ENCODE data around the gene CHN2.
"Not testable (repeated sequence)": the region's sequence is repeated elsewhere in the genome, so short reads cannot be mapped to it uniquely, and the experiment has no call there.

CHN2 gene

DNA sequence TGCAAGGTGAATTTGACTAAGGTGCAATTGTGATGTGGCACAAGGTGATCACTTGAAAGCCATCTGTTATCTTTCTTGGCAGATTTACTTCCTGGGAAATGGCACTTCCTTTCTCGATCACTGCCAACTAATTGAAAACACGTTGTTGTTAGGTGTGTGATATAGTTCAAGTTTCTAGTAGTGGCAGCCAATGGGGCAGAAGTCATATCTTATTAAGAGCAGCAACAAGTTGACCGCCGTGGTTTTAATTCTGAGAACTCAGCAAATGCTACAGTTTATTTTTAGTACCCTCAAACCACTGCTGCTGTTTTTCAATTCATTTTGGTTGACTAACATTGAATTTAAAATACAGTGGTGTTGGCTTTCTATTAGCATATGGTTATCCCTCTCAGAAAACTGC, 1.6 kb downstream of the CHN2 start:
- Histone ChIP-seq H3K36me3 (ENCODE audit: insufficient read depth, low read length) (no peaks in the 10 kb centered on the region), H3K4me1 (ENCODE audit: insufficient read depth, low read length) (peaks cover 9% of the 10 kb centered on the region), H3K9me3 (ENCODE audit: control insufficient read depth, insufficient read depth, low read length) (no peaks in the 10 kb centered on the region), H3K9ac (ENCODE audit: low read depth, low read length) (no peak overlapping the region)

DNA sequence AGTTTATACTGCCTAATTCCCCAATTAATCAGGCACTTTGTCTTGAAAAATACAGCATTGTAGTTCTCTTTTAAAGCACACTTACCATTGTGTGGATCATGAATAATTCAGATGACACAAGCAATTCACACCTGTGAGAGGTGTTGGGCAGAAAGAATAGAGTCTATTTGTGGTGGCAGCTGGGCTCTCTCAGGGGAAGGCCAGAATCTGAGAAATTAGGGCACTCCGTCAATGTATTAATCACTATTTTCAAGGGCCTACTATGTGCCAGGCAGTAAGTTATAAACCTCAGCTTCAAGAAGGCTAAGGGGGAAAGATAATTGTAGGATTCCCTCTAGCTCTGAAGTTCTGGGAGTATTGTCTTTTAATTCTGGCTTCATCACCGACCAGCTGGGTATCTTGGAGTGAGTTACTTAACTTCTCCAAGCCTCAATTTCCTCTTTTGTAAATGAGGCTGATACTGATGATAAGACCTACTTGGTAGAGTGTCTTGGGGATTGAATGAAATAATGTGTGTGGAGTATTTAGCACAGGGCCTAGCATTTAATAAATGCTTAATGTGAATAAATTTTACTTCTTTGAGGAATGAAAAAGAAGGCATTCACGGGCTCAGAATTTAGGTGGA, 2.5 kb downstream of the CHN2 start:
- no peaks in the 10 kb centered on the region for H3K9me3 ChIP-seq (ENCODE audit: control insufficient read depth, insufficient read depth, low read length)
- no peaks in the 10 kb centered on the region for H3K36me3 ChIP-seq (ENCODE audit: insufficient read depth, low read length)
- H3K9ac ChIP-seq (ENCODE audit: low read depth, low read length) = no peak overlapping the region
- peaks cover 9% of the 10 kb centered on the region for H3K4me1 ChIP-seq (ENCODE audit: insufficient read depth, low read length)

DNA sequence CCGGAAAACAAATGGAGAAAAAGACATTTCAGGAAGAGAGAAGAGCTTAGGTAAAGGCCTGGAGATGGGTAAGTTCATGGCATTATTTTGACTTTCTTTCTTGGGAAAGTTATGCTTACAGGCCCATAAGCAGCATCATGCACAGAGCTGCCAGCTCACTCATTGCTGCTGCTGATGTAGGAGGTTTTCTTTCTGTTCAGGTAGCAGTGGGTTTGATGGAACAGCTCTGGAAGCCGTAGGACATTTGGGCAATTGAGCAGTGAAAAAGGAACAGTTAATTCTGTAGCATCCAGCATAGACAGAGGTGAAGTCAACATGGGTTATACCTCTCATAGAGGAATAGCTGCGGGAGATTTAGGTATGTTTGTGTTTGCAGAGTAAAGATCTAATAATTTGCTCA, 3.3 kb downstream of the CHN2 start:
- Histone ChIP-seq H3K9ac (ENCODE audit: low read depth, low read length) (no peak overlapping the region), H3K36me3 (ENCODE audit: insufficient read depth, low read length) (no peaks in the 10 kb centered on the region), H3K9me3 (ENCODE audit: control insufficient read depth, insufficient read depth, low read length) (no peaks in the 10 kb centered on the region), H3K4me1 (ENCODE audit: insufficient read depth, low read length) (peaks cover 9% of the 10 kb centered on the region)

DNA sequence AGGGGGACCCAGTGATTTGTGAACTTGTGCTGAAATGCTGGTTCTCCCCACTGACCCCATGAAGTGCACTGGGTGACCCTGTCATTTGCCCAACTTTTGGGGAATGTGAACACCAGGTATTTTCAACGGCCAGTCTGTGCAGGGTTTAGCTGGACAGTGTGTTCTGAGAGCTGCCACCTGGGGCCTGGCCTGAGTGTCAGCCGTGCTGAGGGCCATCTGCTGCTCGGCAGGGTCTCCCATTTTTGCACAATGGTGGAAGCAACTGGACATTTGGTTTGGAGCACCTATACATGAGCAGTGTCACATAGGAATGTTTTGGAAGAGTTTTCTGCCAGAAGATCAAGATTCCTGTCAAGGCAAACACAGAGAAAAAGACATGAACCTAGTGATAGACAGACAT, 5.2 kb downstream of the CHN2 start:
- H3K9ac ChIP-seq (ENCODE audit: low read depth, low read length) = no peak overlapping the region
- H3K9me3 ChIP-seq (ENCODE audit: control insufficient read depth, insufficient read depth, low read length) = no peaks in the 10 kb centered on the region
- no peaks in the 10 kb centered on the region for H3K36me3 ChIP-seq (ENCODE audit: insufficient read depth, low read length)
- H3K4me1 ChIP-seq (ENCODE audit: insufficient read depth, low read length) = peaks cover 13% of the 10 kb centered on the region

DNA sequence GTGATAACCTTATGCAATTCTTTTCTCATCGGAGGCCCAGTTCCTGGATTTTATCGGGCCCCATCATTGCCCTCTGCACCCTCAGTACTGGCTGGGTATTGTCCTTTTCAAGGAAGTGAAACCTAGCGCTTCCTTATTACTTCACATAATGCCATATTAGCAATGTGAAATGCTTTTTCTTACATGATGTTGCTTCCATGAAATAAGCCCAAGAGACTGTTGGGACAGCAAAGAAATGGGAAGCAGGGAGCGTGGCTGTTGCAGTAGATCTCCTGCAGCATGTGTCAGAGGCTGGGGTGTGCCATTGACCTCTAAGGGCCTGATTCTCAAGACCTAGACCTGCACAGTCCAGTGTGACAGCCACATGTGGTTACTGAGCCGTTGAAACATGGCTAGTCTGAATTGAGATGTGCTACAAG, 8.1 kb downstream of the CHN2 start:
- peaks cover 7% of the 10 kb centered on the region; the same call in 1 of the 2 replicates for H3K4me1 ChIP-seq (ENCODE audit: insufficient read depth, low read length)
- H3K9me3 ChIP-seq (ENCODE audit: control insufficient read depth, insufficient read depth, low read length) = no peaks in the 10 kb centered on the region
- H3K36me3 ChIP-seq (ENCODE audit: insufficient read depth, low read length) = no peaks in the 10 kb centered on the region
- H3K9ac ChIP-seq (ENCODE audit: low read depth, low read length) = no peak overlapping the region

DNA sequence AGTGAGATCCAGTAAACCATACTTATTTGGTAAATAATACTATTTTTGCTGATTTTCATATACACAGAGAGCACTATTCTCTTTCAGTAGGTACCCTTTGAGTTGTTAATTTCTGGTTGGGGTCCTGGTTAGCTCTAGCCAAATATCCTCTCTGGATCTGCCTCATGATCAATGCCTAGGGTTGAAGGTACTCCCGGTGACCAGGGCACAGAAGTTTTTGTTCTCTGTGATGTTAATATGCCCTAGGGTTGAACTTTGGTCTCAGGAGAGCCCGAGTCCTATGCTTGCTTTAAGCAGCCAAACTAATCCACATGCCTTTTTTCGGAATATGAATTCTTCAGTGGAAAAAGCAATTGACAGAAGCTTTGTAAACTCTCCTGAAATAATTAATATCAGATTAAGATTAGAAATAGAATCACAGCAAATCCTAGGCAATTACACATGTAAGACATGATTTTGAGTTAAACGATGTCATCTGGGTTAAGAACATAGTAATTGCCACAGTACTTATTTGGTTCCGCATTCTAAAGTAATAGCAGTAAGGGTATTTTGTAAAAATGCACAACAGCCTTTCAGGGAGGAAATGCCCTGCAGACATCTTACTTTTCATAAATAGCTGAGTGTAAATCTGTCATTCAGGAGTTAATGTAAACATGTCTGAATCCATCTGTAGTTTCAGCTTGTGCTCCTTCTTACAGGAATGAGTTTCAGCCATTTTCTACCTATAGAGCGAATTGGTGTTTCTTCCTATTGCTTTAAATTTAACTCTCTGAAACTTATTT, 10.1 kb downstream of the CHN2 start:
- Histone ChIP-seq H3K4me1 (ENCODE audit: insufficient read depth, low read length) (peaks cover 7% of the 10 kb centered on the region; the same call in 1 of the 2 replicates), H3K9me3 (ENCODE audit: control insufficient read depth, insufficient read depth, low read length) (no peaks in the 10 kb centered on the region), H3K9ac (ENCODE audit: low read depth, low read length) (no peak overlapping the region), H3K36me3 (ENCODE audit: insufficient read depth, low read length) (no peaks in the 10 kb centered on the region)

DNA sequence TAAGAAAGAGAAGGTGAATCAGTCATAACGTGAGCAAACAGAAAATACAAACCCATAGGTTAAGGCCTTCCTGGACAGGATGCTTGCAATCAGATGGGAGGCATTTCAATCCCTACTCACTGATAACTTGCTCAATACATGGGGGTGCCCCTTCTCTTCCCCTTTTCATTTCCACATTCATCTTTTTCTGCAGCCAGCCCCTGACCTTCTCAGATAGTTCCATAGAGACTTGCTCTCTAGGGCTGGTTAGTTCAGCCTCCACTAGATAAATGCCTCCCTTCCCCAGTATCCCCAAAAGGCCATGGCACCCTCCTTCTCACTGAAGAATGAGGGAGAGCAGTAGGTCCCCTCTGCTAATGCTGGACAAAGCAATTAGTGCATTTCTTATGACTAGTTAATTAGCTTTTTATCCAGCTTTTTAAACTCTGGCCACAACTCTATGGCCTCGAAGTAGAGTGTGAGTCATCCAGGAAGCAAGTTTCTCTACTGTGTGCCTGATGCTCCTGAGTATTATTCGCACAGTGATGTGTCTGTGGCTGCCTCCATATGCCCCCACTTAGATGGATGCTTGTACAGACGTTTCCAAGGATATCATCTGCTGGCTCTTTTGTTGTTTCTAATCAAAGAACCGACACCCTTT, 12.7 kb downstream of the CHN2 start:
- Histone ChIP-seq H3K9ac (ENCODE audit: low read depth, low read length) (no peak overlapping the region), H3K9me3 (ENCODE audit: control insufficient read depth, insufficient read depth, low read length) (no peaks in the 10 kb centered on the region), H3K36me3 (ENCODE audit: insufficient read depth, low read length) (no peaks in the 10 kb centered on the region), H3K4me1 (ENCODE audit: insufficient read depth, low read length) (peaks cover 7% of the 10 kb centered on the region; the same call in 1 of the 2 replicates)

DNA sequence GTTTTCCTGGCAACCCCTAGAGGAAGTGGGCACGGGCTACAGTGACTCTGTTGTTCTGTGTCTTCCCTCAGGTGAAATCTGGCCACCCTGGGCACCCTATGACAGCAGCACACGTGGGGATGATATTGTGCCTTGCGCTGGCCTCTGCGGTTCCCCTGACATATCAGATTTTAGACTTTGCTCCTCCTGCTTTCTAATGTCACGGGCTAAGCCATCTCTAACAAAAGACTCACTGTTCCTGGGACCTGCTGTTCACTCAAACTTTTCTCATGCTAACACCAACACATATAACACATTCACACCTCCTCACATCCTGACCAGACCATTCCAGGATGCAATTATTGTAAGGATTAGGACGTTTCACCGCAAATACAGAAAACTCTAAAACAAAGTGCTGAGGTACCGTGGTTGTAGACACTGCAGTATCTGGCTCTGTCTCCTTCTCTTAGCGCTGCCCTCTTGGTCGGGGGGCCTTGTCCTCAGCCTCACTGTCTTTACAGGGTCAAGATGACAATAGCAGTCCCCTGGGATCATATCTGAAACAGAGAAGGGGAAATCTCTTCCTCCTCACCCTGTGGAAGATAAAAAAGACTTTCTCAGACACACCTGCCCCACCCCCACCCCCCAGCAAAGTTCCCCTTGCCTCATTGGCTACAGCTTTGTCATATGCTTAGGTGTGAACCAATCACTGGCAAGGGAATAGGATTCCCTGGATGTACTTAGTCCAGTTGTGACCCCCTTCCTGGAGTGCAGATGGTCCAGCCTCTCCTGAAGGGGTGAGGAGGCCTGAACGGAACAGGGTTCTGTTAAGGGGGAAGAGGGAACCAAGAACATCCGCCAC, 14.1 kb downstream of the CHN2 start:
- Histone ChIP-seq H3K9ac (ENCODE audit: low read depth, low read length) (no peak overlapping the region), H3K4me1 (ENCODE audit: insufficient read depth, low read length) (peaks cover 7% of the 10 kb centered on the region; the same call in 1 of the 2 replicates), H3K36me3 (ENCODE audit: insufficient read depth, low read length) (no peaks in the 10 kb centered on the region), H3K9me3 (ENCODE audit: control insufficient read depth, insufficient read depth, low read length) (no peaks in the 10 kb centered on the region)

DNA sequence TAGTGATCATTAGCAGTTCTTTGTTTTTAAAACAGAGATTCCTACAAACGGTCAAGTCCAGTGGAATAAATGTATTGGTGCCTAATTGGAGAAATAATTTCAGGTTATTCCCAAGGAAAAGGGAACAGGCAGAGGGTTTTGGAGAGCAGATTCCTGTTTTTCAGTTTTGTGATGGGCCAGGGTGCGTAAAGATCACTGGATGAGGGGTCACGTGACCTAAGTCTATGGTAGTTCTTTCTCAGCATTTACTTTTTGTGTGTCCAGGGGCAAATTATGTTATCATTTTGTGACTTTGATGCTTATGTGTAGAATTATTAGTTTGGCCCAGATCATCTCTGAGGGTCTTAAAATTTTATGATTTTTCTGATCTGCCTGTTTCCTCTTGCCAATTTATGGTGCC, 15.2 kb downstream of the CHN2 start:
- H3K4me1 ChIP-seq (ENCODE audit: insufficient read depth, low read length) = peaks cover 4% of the 10 kb centered on the region; the same call in 1 of the 2 replicates

DNA sequence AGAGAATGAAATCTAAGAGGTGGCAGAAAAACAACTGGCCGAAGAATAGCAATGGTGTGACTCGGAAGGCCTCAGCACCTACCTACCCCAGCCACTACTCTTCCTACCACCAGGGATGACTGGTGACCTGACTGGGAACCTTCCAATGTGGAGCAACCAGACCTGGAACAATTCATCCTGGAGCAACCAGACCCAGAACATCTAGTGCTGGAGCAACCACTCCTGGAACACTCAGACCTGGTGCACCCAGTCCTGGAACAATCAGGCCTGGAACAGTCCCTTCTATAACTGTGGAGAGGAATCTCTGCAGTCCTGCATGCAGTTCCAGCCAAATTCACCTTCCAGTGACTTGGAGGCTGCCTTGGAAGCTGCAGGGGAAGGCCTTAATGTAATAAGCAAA, 18.2 kb downstream of the CHN2 start:
- peaks cover 15% of the 10 kb centered on the region for H3K4me1 ChIP-seq (ENCODE audit: insufficient read depth, low read length)
- not testable (repeated sequence) for H3K9ac ChIP-seq (ENCODE audit: low read depth, low read length); H3K36me3 ChIP-seq (ENCODE audit: insufficient read depth, low read length); H3K9me3 ChIP-seq (ENCODE audit: control insufficient read depth, insufficient read depth, low read length)

More for the DNA sequence above, 15.2 kb downstream of the CHN2 start:
- H3K9me3 ChIP-seq (ENCODE audit: control insufficient read depth, insufficient read depth, low read length) = no peaks in the 10 kb centered on the region
- no peaks in the 10 kb centered on the region for H3K36me3 ChIP-seq (ENCODE audit: insufficient read depth, low read length)
- no peak overlapping the region for H3K9ac ChIP-seq (ENCODE audit: low read depth, low read length)

DNA sequence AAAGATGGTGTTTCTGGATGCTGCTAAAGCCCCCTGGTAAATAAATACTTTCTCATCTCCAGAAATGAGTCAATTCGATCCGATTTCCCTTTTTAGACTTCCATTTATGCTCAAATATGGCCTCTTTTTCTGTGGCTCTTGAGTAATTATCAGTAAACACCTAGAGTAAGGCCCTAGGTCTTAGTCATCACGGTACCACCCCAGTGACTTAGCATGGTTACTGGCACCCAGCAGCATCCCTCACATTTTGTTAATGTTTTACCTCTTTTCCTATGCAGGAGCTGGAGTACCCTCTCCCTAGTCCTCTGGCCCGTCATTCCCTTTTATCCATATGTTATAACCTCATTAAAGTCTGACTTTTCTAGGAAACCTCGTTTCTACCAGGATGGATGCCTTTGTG, 19.5 kb downstream of the CHN2 start:
- H3K36me3 ChIP-seq (ENCODE audit: insufficient read depth, low read length) = no peaks in the 10 kb centered on the region
- H3K9me3 ChIP-seq (ENCODE audit: control insufficient read depth, insufficient read depth, low read length) = no peaks in the 10 kb centered on the region
- no peak overlapping the region for H3K9ac ChIP-seq (ENCODE audit: low read depth, low read length)
- peaks cover 16% of the 10 kb centered on the region for H3K4me1 ChIP-seq (ENCODE audit: insufficient read depth, low read length)

DNA sequence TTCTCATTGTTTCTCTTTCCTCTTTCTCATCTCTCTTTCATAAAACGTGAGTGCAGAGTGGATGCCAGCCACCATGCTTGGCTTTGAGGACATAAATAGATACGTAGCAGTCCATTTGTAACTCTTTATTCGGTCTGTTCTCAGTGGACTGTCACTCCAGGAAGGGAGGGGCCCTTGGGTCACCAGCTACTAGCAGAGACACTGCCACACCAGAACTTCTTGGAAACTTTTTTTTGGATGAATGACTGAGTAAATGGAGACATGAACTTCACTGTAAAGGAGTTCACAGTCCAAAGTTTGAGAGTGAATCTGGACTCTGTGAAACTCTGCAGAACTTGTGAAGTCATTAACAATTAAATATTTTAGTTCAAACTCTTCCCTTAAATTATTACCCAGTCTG, 20.2 kb downstream of the CHN2 start:
- H3K4me1 ChIP-seq (ENCODE audit: insufficient read depth, low read length) = peaks cover 16% of the 10 kb centered on the region
- H3K36me3 ChIP-seq (ENCODE audit: insufficient read depth, low read length) = no peaks in the 10 kb centered on the region
- no peaks in the 10 kb centered on the region for H3K9me3 ChIP-seq (ENCODE audit: control insufficient read depth, insufficient read depth, low read length)
- no peak overlapping the region for H3K9ac ChIP-seq (ENCODE audit: low read depth, low read length)

DNA sequence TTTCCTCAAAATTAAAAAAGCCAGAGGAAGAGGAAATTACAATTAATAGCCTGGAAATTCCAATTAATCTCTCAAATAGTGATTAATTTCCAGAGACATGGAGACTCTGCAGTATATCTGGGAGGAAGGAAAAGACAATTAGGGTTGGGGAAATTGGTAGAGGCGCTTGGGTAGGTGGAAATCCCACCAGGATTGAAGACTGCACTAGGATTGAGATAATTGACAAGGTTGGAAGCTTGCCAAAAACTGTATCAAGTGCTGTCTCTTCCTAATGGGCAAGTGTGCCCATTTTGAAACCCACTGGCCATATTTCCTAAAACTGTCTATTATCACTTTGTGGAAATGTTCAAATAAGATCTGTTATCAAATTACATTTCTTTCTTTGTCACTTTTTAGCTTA, 21.6 kb downstream of the CHN2 start:
- H3K9me3 ChIP-seq (ENCODE audit: control insufficient read depth, insufficient read depth, low read length) = no peaks in the 10 kb centered on the region
- H3K4me1 ChIP-seq (ENCODE audit: insufficient read depth, low read length) = peaks cover 16% of the 10 kb centered on the region
- no peak overlapping the region for H3K9ac ChIP-seq (ENCODE audit: low read depth, low read length)
- H3K36me3 ChIP-seq (ENCODE audit: insufficient read depth, low read length) = no peaks in the 10 kb centered on the region

DNA sequence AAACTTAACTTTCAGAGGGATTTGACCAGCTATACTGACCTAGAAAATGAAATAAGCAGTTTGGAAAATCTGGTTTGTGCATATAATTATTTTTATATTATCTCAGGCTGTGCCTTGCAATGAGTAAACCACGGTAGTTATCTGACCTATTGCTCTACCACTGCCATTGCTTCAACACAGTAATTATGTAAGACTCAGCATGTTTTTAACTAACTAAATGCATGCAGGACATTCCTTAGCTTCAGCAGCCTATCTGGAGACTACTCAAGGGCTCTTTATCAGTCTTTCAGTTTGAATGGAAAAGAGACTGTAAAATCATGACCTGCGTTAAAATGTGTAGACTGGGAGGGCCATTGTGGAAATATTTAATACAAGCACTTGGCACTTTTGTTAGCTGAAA, 22.5 kb downstream of the CHN2 start:
- Histone ChIP-seq H3K9ac (ENCODE audit: low read depth, low read length) (no peak overlapping the region), H3K4me1 (ENCODE audit: insufficient read depth, low read length) (peaks cover 16% of the 10 kb centered on the region), H3K9me3 (ENCODE audit: control insufficient read depth, insufficient read depth, low read length) (peaks cover 3% of the 10 kb centered on the region; the same call in 1 of the 2 replicates)

More for the DNA sequence above, 22.5 kb downstream of the CHN2 start:
- H3K36me3 ChIP-seq (ENCODE audit: insufficient read depth, low read length) = no peaks in the 10 kb centered on the region

Data from ES-I3 (cell line).